Ishikawa (cell line): ENCODE measurements around the gene KCNK16.
A peak's percentile ranks its signal among the peaks of the same experiment; 100 is the strongest.

Experiments used
- CEBPB ChIP-seq: IDR thresholded peaks from 2 replicates; pipeline ENCODE4 v1.6.1; 2012
- CREB1 ChIP-seq: IDR thresholded peaks from 2 replicates; pipeline ENCODE4 v1.6.1; 2012; ENCODE audit warnings: low read depth
- EGR1 ChIP-seq: IDR thresholded peaks from 2 replicates; pipeline ENCODE4 v1.6.1; 2012
- EP300 ChIP-seq: IDR thresholded peaks from 2 replicates; pipeline ENCODE4 v1.6.1; 2012; ENCODE audit warnings: borderline replicate concordance
- FOXM1 ChIP-seq: IDR thresholded peaks from 2 replicates; pipeline ENCODE4 v1.6.1; 2012; ENCODE audit warnings: low read depth, borderline replicate concordance
- MAX ChIP-seq: IDR thresholded peaks from 2 replicates; pipeline ENCODE4 v1.6.1; 2012
- RAD21 ChIP-seq: IDR thresholded peaks from 2 replicates; pipeline ENCODE4 v1.6.1; 2012; ENCODE audit warnings: low read depth
- REST ChIP-seq: IDR thresholded peaks from 2 replicates; pipeline ENCODE4 v1.6.1; 2012; ENCODE audit warnings: low read depth, mild to moderate bottlenecking
- TEAD4 ChIP-seq: IDR thresholded peaks from 2 replicates; pipeline ENCODE4 v1.6.1; 2012
- USF1 ChIP-seq: IDR thresholded peaks from 2 replicates; pipeline ENCODE4 v1.6.1; 2012
- YY1 ChIP-seq: IDR thresholded peaks from 2 replicates; pipeline ENCODE4 v1.6.1; 2012; ENCODE audit warnings: low read depth

GRCh38 chr6:39273406-39273821, 49.1 kb downstream of the KCNK16 start:
- TF ChIP-seq REST (no peak), CREB1 (no peak), EGR1 (no peak), RAD21 (no peak), MAX (peak; percentile 52; the same call in 1 of the 2 replicates), FOXM1 (no peak), EP300 (peak; percentile 71; the same call in 1 of the 2 replicates), USF1 (no peak; the same call in 1 of the 2 replicates), CEBPB (no peak), TEAD4 (no peak), YY1 (no peak)
